Activated T-cell treated with anti-CD3 and anti-CD28 coated beads for 48 hours (primary cell): Measurements from ENCODE around the gene ASB8.
"Not testable (repeated sequence)": the region's sequence is repeated elsewhere in the genome, so short reads cannot be mapped to it uniquely, and the experiment has no call there.

ENCODE experiments used
- DNase-seq: peaks from one replicate; pipeline ENCODE4 v3.0.0-alpha.2; 2020; ENCODE audit warnings: low read depth

The ASB8 gene

DNA sequence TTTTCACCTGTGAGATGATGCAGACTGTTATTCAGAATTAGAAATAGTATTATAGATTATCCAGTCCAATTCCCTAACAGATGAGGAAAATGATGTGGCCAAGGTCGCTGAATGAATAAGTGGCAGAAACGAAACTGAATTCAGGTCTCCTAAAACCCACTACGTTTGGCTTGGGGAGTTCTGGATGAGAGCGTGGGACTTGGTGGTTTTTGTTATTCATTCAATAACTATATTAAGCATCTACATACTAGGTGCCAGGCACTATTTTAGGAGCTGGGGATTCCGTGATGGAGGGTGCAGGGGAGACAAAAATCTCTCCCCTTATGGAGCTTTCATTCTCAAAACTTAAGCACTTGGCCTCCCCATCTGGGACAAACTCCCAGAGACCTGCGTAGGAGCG is 25.3 kb upstream of the ASB8 start:
- no peak for DNase-seq

DNA sequence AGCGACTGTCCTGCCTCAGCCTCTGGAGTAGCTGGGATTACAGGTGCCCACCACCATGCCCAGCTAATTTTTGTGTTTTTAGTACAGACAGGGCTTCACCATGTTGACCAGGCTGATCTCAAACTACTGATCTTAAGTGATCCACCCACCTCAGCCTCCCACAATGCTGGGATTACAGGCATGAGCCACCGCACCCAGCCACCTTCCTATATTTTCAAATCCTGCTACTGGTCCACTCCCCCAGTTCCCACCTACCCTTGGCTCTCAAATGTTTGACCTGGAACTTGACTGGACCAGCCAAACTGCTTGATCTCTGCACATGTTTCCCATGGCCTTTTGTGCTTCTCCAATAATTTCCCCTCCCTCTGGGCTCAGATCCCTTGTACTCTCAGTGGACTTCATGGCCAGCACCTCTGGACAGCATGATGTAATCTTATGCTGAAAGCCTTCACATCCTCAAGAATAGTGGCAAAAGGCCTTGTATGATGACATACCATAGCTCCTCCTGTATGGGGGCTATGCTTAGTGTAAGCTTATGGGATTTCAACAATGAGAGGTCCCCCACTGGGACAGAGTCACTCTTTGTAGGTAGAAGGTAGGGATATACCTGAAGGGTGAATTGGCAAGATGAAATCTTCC is 23.7 kb upstream of the ASB8 start:
- DNase-seq: no peak

GRCh38 chr12:48180424-48180823 is 23.1 kb upstream of the ASB8 start:
- no peak for DNase-seq

- DNase-seq: no peak
These were observed 22.2 kb upstream of the ASB8 start for GRCh38 chr12:48179466-48179865.

- DNase-seq: no peak
These were observed 20.7 kb upstream of the ASB8 start for GRCh38 chr12:48177982-48178381.

GRCh38 chr12:48176417-48176751 is 19.1 kb upstream of the ASB8 start:
- no peak for DNase-seq

DNA sequence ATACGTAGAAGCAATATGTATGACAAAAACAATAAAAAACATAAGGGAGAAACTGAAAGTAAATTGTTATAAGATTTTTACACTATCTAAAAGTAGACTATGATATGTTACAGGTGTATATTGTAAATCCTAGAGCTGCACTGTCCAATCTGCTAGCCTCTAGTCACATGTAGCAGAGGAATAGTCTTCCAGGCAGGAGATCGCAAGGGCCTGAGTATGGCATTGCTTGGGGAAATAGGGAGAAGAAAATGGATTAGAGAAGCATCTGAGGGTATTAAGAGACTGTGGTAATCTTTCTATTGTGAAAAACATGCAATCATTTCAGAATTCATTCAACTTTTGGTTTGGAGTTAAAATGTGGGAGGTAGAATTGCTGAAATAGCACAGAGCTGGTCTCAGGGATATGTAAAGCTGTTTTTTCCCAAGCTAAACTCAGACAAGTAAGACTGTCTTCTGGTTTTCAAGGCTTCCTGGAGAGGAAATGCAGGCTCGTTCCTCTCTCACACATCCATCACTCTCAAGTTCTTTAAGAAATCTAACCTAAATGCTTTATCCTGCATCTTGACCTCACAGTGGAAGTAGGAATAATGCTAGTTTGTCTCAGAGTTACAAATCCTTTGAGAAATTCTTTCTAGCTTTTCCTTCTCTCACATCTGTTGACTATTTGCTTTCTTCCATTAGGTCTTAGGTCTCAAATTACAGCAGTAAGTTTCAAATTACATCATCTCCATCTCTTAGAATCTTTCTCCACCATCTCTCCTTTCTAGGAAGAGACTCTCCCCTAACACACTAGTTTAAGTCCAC is 18.5 kb upstream of the ASB8 start:
- no peak for DNase-seq

GRCh38 chr12:48169011-48169410 is 11.7 kb upstream of the ASB8 start:
- DNase-seq: no peak

DNA sequence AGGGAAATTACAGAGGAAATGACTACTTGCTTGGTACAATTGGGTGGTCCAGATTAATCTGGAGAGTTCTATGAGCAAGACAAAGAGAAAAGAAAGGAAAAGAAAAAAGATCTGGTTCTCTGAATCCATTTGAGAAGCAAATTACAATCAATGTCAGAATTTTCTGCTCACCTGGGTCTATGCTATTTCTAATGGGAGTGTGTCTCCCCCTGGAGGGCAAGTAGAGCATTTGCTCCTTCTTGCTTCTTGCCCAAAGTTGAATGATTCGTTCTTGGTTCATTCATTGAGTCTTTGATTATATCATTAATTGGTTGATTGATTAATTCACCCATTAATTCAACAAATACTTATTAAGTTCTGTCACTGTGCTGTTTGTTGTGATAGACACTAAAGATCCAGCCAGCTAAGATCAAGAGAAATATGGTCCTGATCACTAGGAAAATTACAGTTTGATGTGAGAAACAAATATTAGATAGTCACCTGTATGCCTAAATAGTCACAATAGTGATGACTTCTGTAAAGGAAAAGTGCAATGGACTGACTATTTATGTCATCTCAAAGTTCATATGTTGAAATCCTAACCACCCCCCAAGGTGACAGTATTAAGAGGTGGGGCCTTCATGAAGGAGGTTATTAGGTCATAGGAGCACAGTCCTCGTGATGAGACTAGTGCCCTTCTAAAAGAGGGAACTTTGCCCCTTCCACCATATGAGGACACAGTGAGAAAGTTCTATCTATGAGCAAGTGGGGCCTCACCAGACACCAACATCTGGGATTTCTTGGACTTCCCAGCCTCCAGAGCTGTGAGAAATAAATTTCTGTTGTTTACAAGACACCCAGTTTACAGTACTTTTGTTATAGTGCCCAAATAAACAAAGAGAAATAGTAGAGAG is 8.0 kb upstream of the ASB8 start:
- no peak for DNase-seq

DNA sequence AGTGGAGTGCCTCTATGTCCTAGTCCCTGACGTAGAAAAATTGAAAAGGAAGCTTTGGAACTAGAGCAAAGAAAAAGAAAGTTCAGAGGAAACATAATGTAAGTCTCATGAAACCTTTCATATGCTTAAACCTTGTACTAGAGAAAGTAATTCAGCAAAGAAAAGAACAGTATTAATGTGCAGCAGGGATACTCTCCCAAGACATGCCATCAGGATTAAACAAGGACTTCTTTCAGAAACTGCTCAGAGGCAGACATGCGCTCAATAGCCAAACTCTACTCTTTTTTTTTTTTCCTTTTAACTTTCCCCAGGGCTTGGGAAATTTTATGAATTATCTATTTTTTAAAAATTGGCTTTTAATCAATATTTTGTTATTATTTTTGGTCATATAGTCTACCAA is 7.1 kb upstream of the ASB8 start:
- DNase-seq: no peak

- no peak for DNase-seq
These were observed 5.9 kb upstream of the ASB8 start for GRCh38 chr12:48163150-48163747.

DNA sequence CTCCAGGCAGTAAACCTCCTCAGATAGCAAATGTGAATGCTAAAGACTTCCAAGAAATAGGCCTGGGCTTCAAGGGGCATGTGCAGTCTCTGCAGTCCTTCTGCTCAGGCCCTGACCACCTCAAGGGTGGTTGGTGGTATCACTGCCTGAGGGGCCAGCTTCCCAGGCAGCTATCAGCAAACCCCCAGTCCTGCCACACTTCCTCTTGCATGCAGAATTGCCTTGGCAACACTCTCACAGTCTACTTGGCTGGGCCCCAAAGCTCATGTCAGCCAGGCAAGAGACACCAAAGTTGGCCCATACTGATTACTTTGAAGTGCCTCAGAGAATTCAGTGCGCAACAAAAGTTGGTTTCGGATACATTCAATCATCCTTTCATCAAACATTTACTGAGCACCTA is 3.5 kb upstream of the ASB8 start:
- DNase-seq: no peak

DNA sequence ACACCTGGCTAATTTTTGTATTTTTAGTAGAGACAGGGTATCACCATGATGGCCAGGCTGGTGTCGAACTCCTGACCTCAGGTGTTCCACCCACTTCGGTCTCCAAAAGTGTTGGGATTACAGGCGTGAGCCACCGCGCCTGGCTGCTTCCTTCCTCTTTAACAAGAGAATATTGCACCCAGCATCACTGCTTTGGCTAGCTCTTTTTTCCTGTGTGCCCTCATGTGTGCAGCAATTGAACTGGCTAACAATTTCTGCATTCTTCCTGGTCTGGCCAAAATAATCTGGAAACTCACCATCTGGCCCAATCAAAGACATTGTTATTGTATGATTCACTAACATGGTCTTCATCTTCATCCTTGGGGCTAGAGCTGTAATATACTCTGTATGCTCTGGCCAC is 2.7 kb upstream of the ASB8 start:
- no peak for DNase-seq

DNA sequence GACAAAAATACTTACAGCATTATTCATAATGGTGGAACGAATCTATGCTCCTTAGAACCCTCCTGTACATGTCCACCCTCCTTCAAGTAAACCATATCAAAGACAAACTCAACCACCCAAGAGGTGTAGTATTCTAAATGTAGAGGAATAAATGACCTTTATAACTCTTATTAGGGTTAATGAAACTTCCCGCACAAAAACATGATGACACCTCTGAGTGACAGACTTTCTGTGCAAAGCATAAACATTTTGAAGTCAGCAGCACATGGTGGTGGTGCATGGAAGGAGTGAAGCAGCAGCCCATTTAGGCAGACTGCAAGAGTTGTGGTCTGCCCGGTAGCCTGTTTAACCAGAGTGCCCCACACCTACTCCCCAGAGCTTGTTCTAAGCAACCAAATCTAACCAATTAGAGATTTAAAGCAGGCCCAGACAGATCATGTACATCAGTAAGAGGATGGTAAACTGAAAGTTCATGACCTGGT is 615 bp upstream of the ASB8 start:
- DNase-seq: peak; percentile 9

GRCh38 chr12:48156652-48157017 is 680 bp downstream of the ASB8 start:
- DNase-seq: no peak

DNA sequence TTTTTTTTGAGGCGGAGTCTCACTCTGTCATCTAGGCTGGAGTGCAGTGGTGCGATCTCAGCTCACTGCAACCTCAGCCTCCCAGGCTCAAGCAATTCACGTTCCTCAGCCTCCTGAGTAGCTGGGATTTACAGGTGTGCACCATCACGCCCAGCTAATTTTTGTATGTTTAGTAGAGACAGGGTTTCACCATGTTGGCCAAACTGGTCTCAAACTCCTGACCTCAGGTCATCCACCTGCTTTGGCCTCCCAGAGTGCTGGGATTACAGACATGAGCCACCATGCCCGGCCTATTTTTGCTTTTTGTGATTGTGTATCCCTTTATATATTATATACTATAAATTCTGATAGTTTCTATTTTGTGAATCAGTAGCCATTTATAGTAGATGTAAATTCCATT is 1.5 kb downstream of the ASB8 start:
- not testable (repeated sequence) for DNase-seq

GRCh38 chr12:48151103-48151771 is 6.1 kb downstream of the ASB8 start:
- no peak for DNase-seq

GRCh38 chr12:48145981-48146380 is 11.3 kb downstream of the ASB8 start:
- no peak for DNase-seq

- no peak for DNase-seq
These were observed 13.4 kb downstream of the ASB8 start for GRCh38 chr12:48143898-48144297.

DNA sequence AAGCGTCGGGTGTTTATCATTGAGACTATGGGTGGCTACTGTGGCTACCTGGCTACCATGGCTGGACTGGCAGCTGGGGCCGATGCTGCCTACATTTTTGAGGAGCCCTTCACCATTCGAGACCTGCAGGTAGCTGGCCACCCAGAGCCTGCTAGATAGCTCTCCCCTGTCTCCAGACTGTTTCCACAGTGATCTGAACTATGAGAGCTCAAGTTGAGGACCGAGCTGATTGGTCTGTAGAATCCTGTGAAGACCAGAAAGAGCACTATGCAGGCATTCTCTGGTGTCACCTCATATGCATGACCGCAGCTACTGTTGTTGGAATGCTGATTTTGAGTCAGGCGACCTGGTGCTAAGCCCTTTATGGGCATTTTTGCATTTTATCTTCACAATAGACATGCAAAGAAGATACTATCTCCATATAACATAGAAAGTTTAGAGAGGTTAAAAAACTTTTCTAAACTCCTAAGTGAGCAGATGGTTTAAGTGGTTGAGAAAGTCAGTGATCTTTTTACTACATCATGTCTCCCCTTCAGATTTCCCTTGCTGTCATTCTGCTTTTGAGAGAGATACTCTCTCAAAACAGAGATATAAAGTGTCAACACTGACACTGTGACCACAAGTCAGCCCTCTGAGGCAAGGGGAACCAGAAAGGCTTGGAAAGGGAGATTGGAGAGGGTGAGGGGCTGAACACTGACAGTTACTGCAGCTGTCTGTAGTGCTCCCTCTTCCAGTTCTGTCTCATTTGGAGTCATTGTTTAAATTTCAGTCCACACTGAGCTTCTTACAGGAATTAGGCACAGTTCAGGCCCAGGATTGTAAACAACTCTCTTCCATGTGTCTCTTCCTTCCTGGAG is 14.3 kb downstream of the ASB8 start:
- no peak for DNase-seq

GRCh38 chr12:48135027-48135426 is 22.3 kb downstream of the ASB8 start:
- DNase-seq: no peak
